H1 (cell line): ENCODE data around the gene SLC7A10. TPM values are rescaled to one million over a fixed set of nuclear protein-coding genes. Genes with fewer than 3 reads are reported as not detected.

Source experiments
- CTCF ChIA-PET: fragments of 300-600 bp; sonication (Branson Sonifier 250); formaldehyde crosslinking; loops from one replicate; lab custom pipeline; 2021; ENCODE audit not compliant: partially characterized antibody; lab: Charles Lee
- POLR2A ChIA-PET: fragments of 300-600 bp; sonication (Branson Sonifier 250); formaldehyde crosslinking; loops from one replicate; lab custom pipeline; 2021; ENCODE audit warnings: inconsistent platforms; ENCODE audit not compliant: partially characterized antibody; lab: Charles Lee
- DNase-seq, 2 experiments: peaks; one replicate each; pipeline versions ENCODE4 v3.0.0 to v3.0.0-alpha.2; 2010 to 2022; ENCODE audit warnings: low spot score in 2 of 2, low read depth in 1 of 2, mixed read lengths in 1 of 2
- FAIRE-seq: peaks from 2 replicates; lab custom pipeline; 2011; peaks lifted over from hg19 to GRCh38; lab: Jason Lieb, UNC
- H2AFZ ChIP-seq: 2 replicates; pipeline ENCODE4 v1.8.1; 2012; ENCODE audit warnings: low read length, inconsistent platforms
- H2AK5ac ChIP-seq: 2 replicates; pipeline ENCODE4 v1.6.1; 2013; ENCODE audit warnings: low read depth, low read length
- H2BK120ac ChIP-seq: replicated peaks from 2 replicates; pipeline ENCODE3; 2013; ENCODE audit warnings: low read depth, low read length, inconsistent platforms
- H2BK12ac ChIP-seq: 2 replicates; pipeline ENCODE4 v1.6.1; 2013; ENCODE audit warnings: low read depth, low read length
- H2BK15ac ChIP-seq: 2 replicates; pipeline ENCODE4 v1.6.1; 2013; ENCODE audit warnings: low read length
- H2BK20ac ChIP-seq: 2 replicates; pipeline ENCODE4 v1.6.1; 2013; ENCODE audit warnings: low read length
- H2BK5ac ChIP-seq: 2 replicates; pipeline ENCODE4 v1.6.1; 2013; ENCODE audit warnings: low read depth, low read length
- H3K14ac ChIP-seq: 2 replicates; pipeline ENCODE4 v1.6.1; 2013; ENCODE audit warnings: inconsistent platforms; ENCODE audit not compliant: insufficient read length
- H3K18ac ChIP-seq: 2 replicates; pipeline ENCODE4 v1.6.1; 2013; ENCODE audit warnings: low read length; ENCODE audit errors: extremely low read depth
- H3K23ac ChIP-seq: 2 replicates; pipeline ENCODE4 v1.6.1; 2013; ENCODE audit warnings: inconsistent platforms; ENCODE audit not compliant: insufficient read length
- H3K23me2 ChIP-seq: 2 replicates; pipeline ENCODE4 v1.6.1; 2013; ENCODE audit warnings: low read depth, low read length
- H3K27ac ChIP-seq: 2 replicates; pipeline ENCODE4 v1.6.1; 2011; ENCODE audit warnings: low read depth, low read length, inconsistent platforms
- H3K27me3 ChIP-seq, 4 experiments: replicated peaks in 1 of 4; 1 replicate in 1 of 4; 2 replicates in 3 of 4; pipeline versions ENCODE4 v1.6.1 to v1.8.1; 2011 to 2013; ENCODE audit warnings: low read length in 3 of 4, mild to moderate bottlenecking in 3 of 4, inconsistent platforms in 2 of 4, mixed read lengths in 2 of 4, moderate library complexity in 1 of 4; ENCODE audit not compliant: control insufficient read depth in 3 of 4, insufficient read depth in 3 of 4; ENCODE audit errors: extremely low read depth in 1 of 4
- H3K36me3 ChIP-seq, 4 experiments: 2 replicates each; pipeline versions ENCODE4 v1.6.1 to v1.8.1; 2011 to 2013; ENCODE audit warnings: mild to moderate bottlenecking in 4 of 4, low read length in 3 of 4, moderate library complexity in 2 of 4, control low read depth in 1 of 4, inconsistent platforms in 1 of 4; ENCODE audit not compliant: insufficient read depth in 4 of 4, control insufficient read depth in 2 of 4
- H3K4ac ChIP-seq: replicated peaks from 2 replicates; pipeline ENCODE3; 2013; ENCODE audit warnings: low read length, low read depth, mixed read lengths, inconsistent platforms; ENCODE audit not compliant: insufficient read length
- H3K4me1 ChIP-seq, 4 experiments: replicated peaks in 1 of 4; 1 replicate in 1 of 4; 2 replicates in 3 of 4; pipeline versions ENCODE4 v1.6.1 to v1.8.1; 2011 to 2013; ENCODE audit warnings: low read length in 3 of 4, inconsistent platforms in 2 of 4, mixed read lengths in 1 of 4; ENCODE audit not compliant: insufficient read depth in 4 of 4, control insufficient read depth in 3 of 4
- H3K4me2 ChIP-seq, 2 experiments: 2 replicates each; pipeline versions ENCODE4 v1.6.1 to v1.8.1; 2011 to 2013; ENCODE audit warnings: low read depth in 2 of 2, low read length in 2 of 2, control low read depth in 1 of 2, inconsistent platforms in 1 of 2, mild to moderate bottlenecking in 1 of 2; ENCODE audit not compliant: insufficient read depth in 1 of 2
- H3K4me3 ChIP-seq, 4 experiments: fragments of 200-600, 300-600 bp in 1 of 4; sonication (generic), shearing (Covaris generic), sonication (Bioruptor Twin) in 1 of 4; 2 replicates each; pipeline versions ENCODE4 v1.5.1 to v1.8.1; 2011 to 2016; ENCODE audit warnings: low read length in 4 of 4, low read depth in 3 of 4, control low read depth in 2 of 4, inconsistent platforms in 2 of 4, mild to moderate bottlenecking in 2 of 4, mixed read lengths in 1 of 4, moderate library complexity in 1 of 4; ENCODE audit not compliant: insufficient read depth in 2 of 4; ENCODE audit errors: extremely low read depth in 1 of 4
- H3K56ac ChIP-seq: replicated peaks from 2 replicates; pipeline ENCODE3; 2013; ENCODE audit warnings: low read depth, mild to moderate bottlenecking, mixed read lengths, low read length, inconsistent platforms; ENCODE audit not compliant: insufficient read length
- H3K79me1 ChIP-seq: 2 replicates; pipeline ENCODE4 v1.6.1; 2013; ENCODE audit warnings: low read depth, low read length, control low read depth
- H3K79me2 ChIP-seq, 2 experiments: 2 replicates each; pipeline versions ENCODE4 v1.6.1 to v1.8.1; 2012 to 2013; ENCODE audit warnings: low read length in 2 of 2, mild to moderate bottlenecking in 2 of 2, inconsistent platforms in 1 of 2; ENCODE audit not compliant: insufficient read depth in 2 of 2, control insufficient read depth in 1 of 2
- H3K9ac ChIP-seq, 4 experiments: replicated peaks in 1 of 4; 1 replicate in 1 of 4; 2 replicates in 3 of 4; pipeline versions ENCODE4 v1.6.1 to v1.8.1; 2011 to 2013; ENCODE audit warnings: low read depth in 3 of 4, low read length in 3 of 4, control low read depth in 2 of 4, mild to moderate bottlenecking in 2 of 4, moderate library complexity in 2 of 4, inconsistent platforms in 1 of 4; ENCODE audit errors: extremely low read depth in 1 of 4
- H3K9me3 ChIP-seq, 2 experiments: 2 replicates each; pipeline versions ENCODE4 v1.6.1 to v1.8.1; 2012 to 2013; ENCODE audit warnings: mild to moderate bottlenecking in 2 of 2, moderate library complexity in 2 of 2, control low read depth in 1 of 2, inconsistent platforms in 1 of 2, low read depth in 1 of 2, low read length in 1 of 2, mixed read lengths in 1 of 2; ENCODE audit not compliant: insufficient read depth in 2 of 2
- H4K20me1 ChIP-seq, 2 experiments: replicated peaks in 1 of 2; 2 replicates each; pipeline versions ENCODE3 to v1.8.1; 2011 to 2013; ENCODE audit warnings: inconsistent platforms in 2 of 2, low read length in 2 of 2, mild to moderate bottlenecking in 1 of 2; ENCODE audit not compliant: insufficient read depth in 2 of 2, control insufficient read depth in 1 of 2
- H4K5ac ChIP-seq: 2 replicates; pipeline ENCODE4 v1.6.1; 2013; ENCODE audit warnings: low read length, low read depth, mixed read lengths, inconsistent platforms; ENCODE audit not compliant: insufficient read length
- H4K8ac ChIP-seq: 2 replicates; pipeline ENCODE4 v1.8.0; 2013; ENCODE audit warnings: mild to moderate bottlenecking, moderate library complexity, low read length, inconsistent platforms; ENCODE audit not compliant: insufficient read depth; ENCODE audit errors: extremely low read depth
- H4K91ac ChIP-seq: replicated peaks from 2 replicates; pipeline ENCODE3; 2013; ENCODE audit warnings: low read length, mixed read lengths, inconsistent platforms; ENCODE audit not compliant: insufficient read length
- CEBPB ChIP-seq: IDR thresholded peaks from 2 replicates; pipeline ENCODE4 v1.6.1; 2012; ENCODE audit warnings: low read depth, low read length
- TEAD4 ChIP-seq: IDR thresholded peaks from 2 replicates; pipeline ENCODE4 v1.6.1; 2012; ENCODE audit warnings: low read depth, low read length, inconsistent platforms, mixed read lengths
- WGBS, 2 experiments: shearing (Covaris generic) in 1 of 2; methylation state at CpG; one replicate each; pipeline versions ENCODE4 v1.1.6 to v1.1.7; 2013 to 2015; ENCODE audit warnings: low lambda C conversion rate in 2 of 2, mixed read lengths in 2 of 2, inconsistent platforms in 1 of 2, low coverage in 1 of 2, missing lambda C conversion rate in 1 of 2; ENCODE audit not compliant: insufficient replicate concordance in 2 of 2, insufficient coverage in 1 of 2, insufficient read length in 1 of 2; ENCODE audit errors: extremely low coverage in 1 of 2, missing lambda C conversion rate in 1 of 2; 5-methylcytosine and 5-hydroxymethylcytosine counted together
- polyA plus RNA-seq, 7 experiments: library from polyadenylated mRNA; depleted of rRNA in 3 of 7; stranded (reverse) in 5 of 7; unstranded in 2 of 7; fragments of >200 nt in 5 of 7; fragments of 200-250 nt in 2 of 7; gene quantifications; 1 replicate in 5 of 7; 2 replicates in 1 of 7; 4 replicates in 1 of 7; pipeline versions ENCODE4 v1.2.1 to v1.2.3, GENCODE V29; 2011 to 2013; ENCODE audit warnings: missing spikeins in 2 of 7, mixed read lengths in 2 of 7
- total RNA-seq: library from RNA; stranded (reverse); fragmentation: NEBNext Ultra II Directional; extraction: Animal tissue kit (Norgen Biotek cat#: 25700); gene quantifications from 2 replicates; pipeline ENCODE4 v1.2.1, GENCODE V29; 2021

Gene SLC7A10
- total and polyA plus RNA-seq, 2 of the 8 experiments (the other 6 are each of a cell fraction or from before 2014, with no cell fraction given) = 3.7 to 7.1 TPM

DNA sequence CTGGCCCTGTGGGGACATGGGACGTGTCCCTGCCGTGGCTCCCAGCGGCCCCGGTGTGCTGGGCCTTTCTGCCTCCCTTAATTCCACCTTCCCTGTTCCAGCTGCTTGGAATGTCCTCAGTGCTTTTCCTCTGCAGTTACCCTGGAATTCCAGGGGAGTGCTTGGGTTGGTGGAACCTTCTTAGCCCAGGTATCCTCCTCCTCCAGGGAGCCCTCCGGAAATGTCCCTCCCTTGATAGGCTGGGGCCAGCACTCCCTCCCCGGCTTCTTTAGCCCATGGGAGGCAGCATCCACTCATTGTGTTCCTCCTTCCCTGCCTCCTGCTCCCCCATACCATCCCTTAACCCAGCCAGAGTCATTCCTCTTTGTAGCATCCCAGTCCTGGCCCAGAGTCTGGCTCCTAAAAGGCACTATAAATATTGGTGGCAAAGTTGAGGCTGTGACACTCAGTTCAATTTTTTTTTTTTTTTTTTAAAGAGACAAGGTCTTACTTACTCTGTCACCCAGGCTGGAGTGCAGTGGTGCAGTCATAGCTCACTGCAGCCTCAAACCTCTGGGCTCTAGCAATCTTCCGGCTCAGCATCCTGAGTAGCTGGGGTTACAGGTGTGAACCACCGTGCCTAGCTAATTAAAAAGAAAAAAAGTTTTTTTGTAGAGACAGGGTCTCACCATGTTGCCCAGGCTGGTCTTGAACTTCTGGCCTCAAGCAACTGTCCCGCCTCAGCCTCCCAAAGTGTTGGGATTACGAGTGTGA lies 13.7 kb upstream of the SLC7A10 start:
- H3K23me2 ChIP-seq = no peaks in the 10 kb centered on the region
- no peaks in the 10 kb centered on the region for H3K79me1 ChIP-seq
- no peak overlapping the region for H2BK120ac ChIP-seq
- H3K79me2 ChIP-seq = no peaks in the 10 kb centered on the region
- no peak overlapping the region for H2BK12ac ChIP-seq
- H3K4me1 ChIP-seq = no peaks in the 10 kb centered on the region
- H3K4me3 ChIP-seq = no peak overlapping the region
- no peaks in the 10 kb centered on the region for H3K9me3 ChIP-seq
- TF ChIP-seq CEBPB (no peak), TEAD4 (peak; percentile 16; the same call in 1 of the 2 replicates)
- WGBS, 2 experiments = 88% methylated on average over 10 of the region's 10 CpGs; no CpG with 5 or more reads in 1 of the 2 experiments
- H3K9ac ChIP-seq = no peak overlapping the region
- no peak overlapping the region for H2AK5ac ChIP-seq
- no peak overlapping the region for H3K18ac ChIP-seq
- DNase-seq (no peak), FAIRE-seq (no peak)
- no peak overlapping the region for H3K4ac ChIP-seq
- no peak overlapping the region for H4K5ac ChIP-seq
- H3K56ac ChIP-seq = no peak overlapping the region
- H4K91ac ChIP-seq = no peak overlapping the region
- ChIA-PET POLR2A (interaction anchor here (0.6 to 1.2 kb wide), 5 partner anchors 14 to 498 kb away, joined by 3 to 4 read pairs (median 3); partner anchors contain the start of genes CEBPA and SLC7A10), CTCF (interaction anchor here (0.6 to 15.1 kb wide), 8 partner anchors 8 to 532 kb away, joined by 3 to 426 read pairs (median 3); no protein-coding TSS in a partner anchor)
- no peak overlapping the region for H3K23ac ChIP-seq
- no peak overlapping the region for H3K4me2 ChIP-seq
- no peak overlapping the region for H2AFZ ChIP-seq
- no peaks in the 10 kb centered on the region; a peak in 1 of 7 replicates for H3K27me3 ChIP-seq
- no peaks in the 10 kb centered on the region for H3K36me3 ChIP-seq
- no peak overlapping the region for H2BK20ac ChIP-seq
- no peak overlapping the region for H3K14ac ChIP-seq
- H4K20me1 ChIP-seq = no peaks in the 10 kb centered on the region
- H3K27ac ChIP-seq = no peak overlapping the region
- no peak overlapping the region for H4K8ac ChIP-seq
- no peak overlapping the region for H2BK15ac ChIP-seq
- no peak overlapping the region for H2BK5ac ChIP-seq
